CD1c-positive myeloid dendritic cell (primary cell): ENCODE measurements around the gene MYH6.
"Not testable (repeated sequence)": the region's sequence is repeated elsewhere in the genome, so short reads cannot be mapped to it uniquely, and the experiment has no call there.

Experiments used
- DNase-seq: peaks from one replicate; pipeline ENCODE4 v3.0.0-alpha.2; 2016; ENCODE audit errors: extremely low spot score

The MYH6 gene

DNA sequence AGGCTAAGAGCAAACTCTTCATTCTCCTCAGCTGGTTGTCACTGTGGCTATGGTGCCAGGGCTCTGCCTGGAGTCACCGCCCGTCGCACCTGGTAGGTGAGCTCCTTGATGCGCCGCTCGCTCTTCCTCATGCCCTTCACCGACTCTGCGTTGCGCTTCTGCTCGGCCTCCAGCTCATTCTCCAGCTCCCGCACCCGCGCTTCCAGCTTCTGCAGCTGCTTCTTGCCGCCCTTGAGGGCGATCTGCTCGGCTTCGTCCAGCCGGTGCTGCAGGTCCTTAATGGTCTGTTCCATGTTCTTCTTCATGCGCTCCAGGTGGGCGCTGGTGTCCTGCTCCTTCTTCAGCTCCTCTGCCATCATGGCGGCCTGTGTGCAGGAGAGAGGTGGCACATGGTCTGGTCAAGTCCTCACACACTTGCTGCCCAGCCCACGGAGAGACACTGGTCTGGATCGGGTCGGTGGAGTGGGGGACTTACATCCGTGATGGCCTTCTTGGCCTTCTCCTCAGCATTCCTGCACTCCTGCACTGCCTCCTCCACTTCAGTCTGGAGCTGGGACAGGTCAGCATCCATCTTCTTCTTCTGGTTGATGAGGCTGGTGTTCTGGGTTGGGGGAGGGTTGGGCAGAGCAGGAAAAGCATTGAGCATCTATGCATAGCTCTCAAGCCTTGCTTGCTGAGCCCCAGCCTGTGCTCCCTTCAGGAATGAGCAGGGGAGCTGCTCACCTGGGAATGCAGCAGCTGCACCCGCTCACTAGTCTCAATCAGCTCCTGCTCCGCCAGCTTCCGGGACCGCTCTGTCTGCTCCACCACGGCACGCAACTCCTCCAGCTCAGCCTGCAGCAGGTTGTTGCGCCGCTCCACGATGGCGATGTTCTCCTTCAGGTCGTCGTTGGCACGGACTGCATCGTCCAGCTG is 7.1 kb upstream of the MYH6 start:
- DNase-seq: no peak

GRCh38 chr14:23414254-23414653 is 6.2 kb upstream of the MYH6 start:
- no peak for DNase-seq

DNA sequence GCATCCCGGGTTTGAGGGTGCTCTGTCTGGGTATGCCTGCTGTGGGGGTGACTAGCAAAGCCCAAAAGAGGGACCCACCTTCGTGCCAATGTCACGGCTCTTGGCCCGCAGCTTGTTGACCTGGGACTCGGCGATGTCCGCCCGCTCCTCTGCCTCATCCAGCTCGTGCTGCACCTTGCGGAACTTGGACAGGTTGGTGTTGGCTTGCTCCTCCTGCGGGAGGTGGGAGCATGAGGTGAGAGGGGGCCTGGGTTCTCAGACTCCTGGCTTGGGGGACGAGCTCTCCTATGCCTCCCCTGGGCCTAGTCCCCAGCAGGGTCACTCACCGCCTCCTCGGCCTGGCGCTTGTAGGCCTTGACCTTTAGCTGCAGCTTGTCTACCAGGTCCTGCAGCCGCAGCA is 5.6 kb upstream of the MYH6 start:
- no peak for DNase-seq

DNA sequence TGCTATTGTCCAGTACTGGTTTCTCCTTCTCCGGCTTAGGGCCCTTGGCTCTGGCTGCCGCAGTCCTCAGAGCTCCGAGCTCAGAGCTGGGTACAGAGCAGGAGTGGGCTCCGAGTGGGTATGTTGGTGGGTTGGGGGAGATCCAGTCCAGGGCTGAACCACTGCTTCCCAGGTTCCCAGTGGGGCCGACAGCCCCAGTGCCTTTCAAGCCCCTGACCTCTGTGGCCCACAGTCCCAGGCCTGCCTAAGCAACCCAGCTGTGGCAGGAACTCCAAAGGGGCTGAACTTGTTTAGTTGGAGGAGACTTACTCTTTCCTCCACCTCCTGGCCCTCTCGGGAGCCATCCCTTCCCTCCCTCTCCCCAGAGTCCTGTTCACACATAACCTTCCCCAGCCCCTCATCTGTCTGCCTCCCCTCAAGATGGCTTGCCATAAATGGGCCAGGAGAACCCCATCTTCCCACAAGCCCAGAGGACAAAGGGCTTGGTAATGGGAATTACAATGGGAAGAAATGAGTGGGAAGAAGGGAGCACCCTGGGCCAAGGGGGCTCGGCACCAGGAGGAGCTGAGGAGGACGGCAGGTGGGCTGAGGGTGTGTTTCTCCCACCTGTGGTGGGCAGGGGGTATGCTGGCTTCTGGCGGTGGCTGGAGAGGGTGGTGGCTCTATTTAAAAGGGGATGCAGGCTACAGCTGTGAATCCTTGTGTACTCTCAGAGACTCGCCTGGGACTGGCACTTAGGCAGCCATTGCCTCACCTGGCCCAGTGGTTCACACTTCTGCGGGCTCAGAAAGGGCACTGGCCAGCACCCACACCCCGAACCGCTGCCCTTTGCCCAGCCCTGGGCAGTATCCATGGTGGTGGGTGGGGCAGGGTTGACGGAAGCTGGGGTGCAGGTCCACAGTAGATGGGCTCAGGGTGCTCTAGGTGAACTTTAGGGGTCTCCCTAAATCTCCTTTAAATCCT is 3.8 kb upstream of the MYH6 start:
- DNase-seq: no peak

GRCh38 chr14:23409966-23410635 is 2.0 kb upstream of the MYH6 start:
- no peak for DNase-seq

DNA sequence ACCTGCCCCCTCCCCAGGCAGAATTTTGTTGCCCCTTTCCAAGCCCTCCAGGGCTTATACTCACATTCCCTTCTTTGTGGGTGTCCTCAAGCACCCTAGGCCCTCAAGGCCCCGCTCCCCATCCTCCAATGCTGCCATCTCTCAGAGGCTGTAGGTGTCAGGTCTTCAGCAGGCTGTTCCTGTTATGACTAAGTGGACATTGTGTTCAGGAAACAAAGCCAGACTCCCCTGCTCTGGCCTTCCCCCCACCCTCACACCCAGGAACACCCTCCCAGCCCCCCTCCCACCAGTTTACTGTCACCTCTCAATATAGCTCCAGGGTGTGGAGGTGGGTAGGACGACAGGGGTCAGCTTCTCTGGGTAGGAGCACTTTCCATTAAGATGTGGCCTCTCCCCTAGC is 1.4 kb upstream of the MYH6 start:
- DNase-seq: no peak

GRCh38 chr14:23408307-23408630 is 196 bp upstream of the MYH6 start:
- no peak for DNase-seq

DNA sequence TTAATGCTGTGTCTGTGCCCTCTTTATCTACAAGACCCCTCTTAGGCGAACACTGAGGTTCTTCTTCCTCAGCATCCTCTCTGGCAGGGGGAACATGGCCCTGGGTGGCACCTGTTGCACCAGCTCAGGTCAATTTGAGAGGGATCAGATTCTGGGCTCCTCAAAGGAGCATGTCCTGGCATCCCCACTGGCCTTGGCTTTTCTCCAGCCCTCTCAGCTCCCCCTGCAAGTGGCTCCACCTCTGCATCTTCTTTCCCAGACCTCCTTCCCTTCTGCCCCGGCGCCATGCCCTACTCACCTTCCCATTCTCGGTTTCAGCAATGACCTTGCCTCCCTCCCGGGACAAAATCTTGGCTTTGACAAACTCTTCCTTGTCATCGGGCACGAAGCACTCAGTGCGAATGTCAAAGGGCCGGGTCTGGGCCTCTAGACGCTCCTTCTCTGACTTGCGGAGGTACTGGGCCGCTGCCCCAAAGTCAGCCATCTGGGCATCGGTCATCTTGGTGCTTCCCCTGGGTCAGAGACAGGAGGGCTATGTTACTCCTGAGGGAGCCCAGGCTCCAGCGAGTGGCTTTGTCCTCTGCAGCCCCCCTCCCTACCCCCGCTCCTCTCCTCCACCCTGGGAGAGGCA is 1.2 kb downstream of the MYH6 start:
- DNase-seq: no peak

DNA sequence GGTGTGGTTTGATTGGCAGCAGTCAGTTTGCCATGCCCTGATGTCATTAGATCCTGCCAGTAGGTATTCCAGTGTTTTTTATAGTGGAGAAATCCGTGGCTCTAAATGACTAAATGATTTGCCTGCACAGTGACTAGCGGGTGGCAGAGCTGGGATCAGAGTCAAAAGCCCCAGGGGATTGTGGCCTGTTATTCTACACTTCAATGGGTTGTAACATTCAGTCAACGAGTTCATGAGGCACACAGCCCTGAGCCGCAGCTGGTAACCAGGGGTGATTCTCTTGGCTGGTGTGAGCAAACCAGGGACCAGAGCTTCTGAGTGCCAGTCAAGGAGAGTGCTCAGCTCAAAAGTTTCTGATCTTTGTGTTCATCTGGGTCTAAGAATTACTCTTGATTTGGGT is 1.8 kb downstream of the MYH6 start:
- no peak for DNase-seq

DNA sequence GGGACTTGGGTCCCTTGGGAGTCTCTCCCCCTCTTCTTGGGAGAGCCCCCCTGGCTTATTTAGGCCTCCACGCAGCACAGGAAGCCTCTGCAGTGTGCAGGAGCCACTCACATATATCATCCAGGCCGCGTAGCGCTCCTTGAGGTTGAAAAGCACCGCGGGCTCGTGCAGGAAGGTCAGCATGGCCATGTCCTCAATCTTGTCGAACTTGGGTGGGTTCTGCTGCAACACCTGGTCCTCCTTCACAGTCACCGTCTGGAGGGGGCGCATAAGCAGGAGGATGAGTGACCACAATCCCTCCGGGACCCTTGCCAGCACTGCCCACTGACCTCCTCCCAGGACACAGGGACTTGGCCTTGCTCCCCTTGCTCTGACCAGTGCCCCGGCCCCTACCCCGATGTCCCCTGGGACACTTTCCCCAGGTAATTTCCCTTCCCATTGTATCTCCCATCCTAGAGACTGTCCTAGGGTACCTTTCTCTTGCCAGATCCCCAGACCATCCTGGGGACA is 2.5 kb downstream of the MYH6 start:
- DNase-seq: no peak

DNA sequence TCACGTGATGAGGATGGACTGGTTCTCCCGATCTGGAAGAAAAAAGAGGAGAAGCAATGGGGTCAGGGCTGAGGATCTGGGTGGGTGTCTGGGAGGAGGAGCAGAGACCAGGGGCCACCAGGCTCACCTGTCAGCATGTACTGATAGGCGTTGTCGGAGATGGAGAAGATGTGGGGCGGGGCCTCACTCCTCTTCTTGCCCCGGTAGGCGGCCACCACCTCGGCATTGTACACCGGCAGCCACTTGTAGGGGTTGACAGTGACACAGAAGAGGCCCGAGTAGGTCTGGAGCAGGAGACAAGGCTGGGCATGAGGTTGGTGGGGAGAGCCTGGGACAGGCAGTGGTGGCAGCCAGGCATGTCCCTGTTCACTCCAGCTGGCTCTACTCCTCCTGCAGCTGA is 3.0 kb downstream of the MYH6 start:
- DNase-seq: no peak

GRCh38 chr14:23404331-23404900 is 3.7 kb downstream of the MYH6 start:
- DNase-seq: no peak

- no peak for DNase-seq
Measured at GRCh38 chr14:23403908-23404307, 4.2 kb downstream of the MYH6 start.

GRCh38 chr14:23403139-23403438 is 5.0 kb downstream of the MYH6 start:
- DNase-seq: no peak

- no peak for DNase-seq
Measured at GRCh38 chr14:23402296-23403138, 5.6 kb downstream of the MYH6 start.

GRCh38 chr14:23401291-23401690 is 6.8 kb downstream of the MYH6 start:
- no peak for DNase-seq

GRCh38 chr14:23400496-23401149 is 7.5 kb downstream of the MYH6 start:
- not testable (repeated sequence) for DNase-seq

- DNase-seq: no peak
Measured at GRCh38 chr14:23399591-23399990, 8.5 kb downstream of the MYH6 start.

GRCh38 chr14:23399136-23399535 is 8.9 kb downstream of the MYH6 start:
- no peak for DNase-seq

DNA sequence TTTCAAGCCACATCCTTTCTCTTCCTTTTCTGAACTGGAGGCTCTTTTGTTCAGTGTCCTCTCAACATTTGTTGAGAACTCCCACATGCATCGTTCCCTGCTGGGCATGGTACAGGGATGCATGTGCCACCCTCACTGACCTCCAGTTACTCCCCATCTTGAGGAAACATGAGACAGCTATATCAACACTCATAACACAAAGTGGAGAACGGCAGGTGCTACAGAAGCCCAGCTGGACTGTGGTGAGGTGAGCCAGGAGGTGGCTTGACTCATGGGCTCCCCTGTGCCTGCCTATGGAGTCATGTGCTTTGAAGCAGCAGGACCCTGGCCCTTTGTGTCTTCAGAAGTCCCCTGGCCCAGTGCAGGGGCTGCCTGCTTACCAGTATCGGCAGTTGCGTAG is 9.7 kb downstream of the MYH6 start:
- no peak for DNase-seq
